PFSK-1 (cell line): ENCODE results near the gene SCMH1.

Source experiments
- POLR2AphosphoS5 ChIP-seq: IDR thresholded peaks from 2 replicates; pipeline ENCODE4 v1.6.1; 2012; ENCODE audit warnings: low read depth, mild to moderate bottlenecking, control low read depth, low read length, moderate library complexity
- REST ChIP-seq, 2 experiments: IDR thresholded peaks; 2 replicates each; pipeline versions ENCODE4 v1.6.1 to v1.8.0; 2011 to 2012; ENCODE audit warnings: low read depth in 2 of 2, low read length in 2 of 2, control low read depth in 1 of 2, inconsistent platforms in 1 of 2, mild to moderate bottlenecking in 1 of 2, moderate library complexity in 1 of 2; ENCODE audit not compliant: insufficient read depth in 1 of 2
- SIN3A ChIP-seq: IDR thresholded peaks from 2 replicates; pipeline ENCODE4 v1.6.1; 2012; ENCODE audit warnings: mild to moderate bottlenecking, low read length, moderate library complexity, borderline replicate concordance; ENCODE audit not compliant: insufficient read depth
- TAF1 ChIP-seq: IDR thresholded peaks from 2 replicates; pipeline ENCODE4 v1.6.1; 2012; ENCODE audit warnings: low read length, control low read depth, borderline replicate concordance; ENCODE audit not compliant: insufficient read depth

- no peak for TF ChIP-seq SIN3A
- no peak for TF ChIP-seq REST (IDR thresholded peaks at IDR 0.05; ENCODE audit: insufficient read depth in 1 of 2, low read depth in 2 of 2, low read length in 2 of 2)
- no peak for TF ChIP-seq TAF1
- TF ChIP-seq POLR2AphosphoS5: no peak
Measured at GRCh38 chr1:41164727-41165126, 77.4 kb downstream of the SCMH1 start.
